ENCODE measurements around the gene NNT. TPM values are rescaled to one million over a fixed set of nuclear protein-coding genes. Genes with fewer than 3 reads are reported as not detected.
"Not testable (repeated sequence)": the region's sequence is repeated elsewhere in the genome, so short reads cannot be mapped to it uniquely, and the experiment has no call there.

NNT gene
- total and polyA plus RNA-seq, 5 donors from 2014 or later: 46.2 to 64.1 (median 49.6) TPM

DNA sequence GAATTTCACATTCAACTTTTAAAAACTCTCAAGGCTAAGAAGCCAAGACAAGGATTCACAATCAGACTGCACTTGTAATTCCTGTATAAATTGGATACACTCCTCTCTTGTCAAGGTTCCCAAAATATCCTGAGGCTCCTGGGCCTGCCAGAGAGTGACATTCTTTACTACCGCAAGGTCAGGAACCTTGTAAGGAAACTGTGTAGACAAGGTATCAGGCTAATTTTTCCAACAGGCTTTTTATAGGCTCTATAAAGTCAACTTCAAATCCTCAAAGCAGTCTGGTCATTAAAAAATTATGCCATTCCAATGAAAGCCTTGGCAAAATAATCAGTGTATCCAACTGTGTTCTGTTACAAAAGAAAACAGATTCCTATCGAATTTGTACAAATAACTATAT is 30.6 kb upstream of the NNT start:
- H3K36me3 Mint-ChIP-seq: peaks cover 17% of the 10 kb centered on the region
- DNase-seq (no peak), ATAC-seq (ENCODE audit: low read depth in 2 of 2) (no peak)
- H3K4me1 Mint-ChIP-seq: no peaks in the 10 kb centered on the region
- H3K9me3 Mint-ChIP-seq: no peaks in the 10 kb centered on the region
- H3K36me3 ChIP-seq (ENCODE audit: control insufficient read depth, insufficient read depth, low read length): peaks cover 3% of the 10 kb centered on the region
- no peak overlapping the region for H3K4me3 ChIP-seq (ENCODE audit: low read depth, low read length)
- H3K27ac Mint-ChIP-seq: no peak overlapping the region
- no peaks in the 10 kb centered on the region for H3K9me3 ChIP-seq (ENCODE audit: control insufficient read depth in 2 of 2, low read length in 2 of 2)
- no peaks in the 10 kb centered on the region for H3K4me1 ChIP-seq (ENCODE audit: control insufficient read depth, insufficient read depth, low read length, poor library complexity, severe bottlenecking)
- no peaks in the 10 kb centered on the region for H3K27me3 Mint-ChIP-seq
- H3K27me3 ChIP-seq (ENCODE audit: control insufficient read depth, insufficient read depth, low read length): no peaks in the 10 kb centered on the region
- H3K4me3 Mint-ChIP-seq: no peak overlapping the region
- no peak overlapping the region for H3K27ac ChIP-seq (ENCODE audit: insufficient read depth, low read length, poor library complexity, severe bottlenecking)

DNA sequence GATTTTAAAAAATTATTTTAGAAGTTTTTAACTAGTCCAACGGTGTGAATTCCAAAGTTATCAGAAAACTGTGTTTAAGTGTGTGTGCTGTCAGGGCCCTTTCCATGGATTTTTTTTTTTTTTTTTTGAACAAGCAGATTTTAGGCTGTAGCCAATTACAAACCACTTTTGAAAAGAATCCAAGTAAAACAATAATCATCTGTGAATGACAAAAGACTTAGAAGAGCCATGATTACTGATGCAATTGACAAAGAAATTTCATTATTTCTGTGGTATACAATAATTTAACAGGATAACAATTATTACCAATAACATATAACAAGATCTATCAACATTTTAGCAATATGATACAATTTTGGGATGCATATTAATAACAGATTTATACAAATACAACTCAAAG is 29.9 kb upstream of the NNT start:
- ATAC-seq (ENCODE audit: low read depth in 2 of 2): no peak
- Mint-ChIP-seq H3K27me3 (no peaks in the 10 kb centered on the region), H3K4me3 (no peak overlapping the region), H3K4me1 (no peaks in the 10 kb centered on the region), H3K36me3 (peaks cover 17% of the 10 kb centered on the region), H3K27ac (no peak overlapping the region), H3K9me3 (no peaks in the 10 kb centered on the region)
- peaks cover 3% of the 10 kb centered on the region for H3K36me3 ChIP-seq (ENCODE audit: control insufficient read depth, insufficient read depth, low read length)
- H3K27me3 ChIP-seq (ENCODE audit: control insufficient read depth, insufficient read depth, low read length): no peaks in the 10 kb centered on the region
- no peaks in the 10 kb centered on the region for H3K4me1 ChIP-seq (ENCODE audit: control insufficient read depth, insufficient read depth, low read length, poor library complexity, severe bottlenecking)
- no peak overlapping the region for H3K27ac ChIP-seq (ENCODE audit: insufficient read depth, low read length, poor library complexity, severe bottlenecking)
- no peak overlapping the region for H3K4me3 ChIP-seq (ENCODE audit: low read depth, low read length)
- no peaks in the 10 kb centered on the region for H3K9me3 ChIP-seq (ENCODE audit: control insufficient read depth in 2 of 2, low read length in 2 of 2)
- no peak for DNase-seq

DNA sequence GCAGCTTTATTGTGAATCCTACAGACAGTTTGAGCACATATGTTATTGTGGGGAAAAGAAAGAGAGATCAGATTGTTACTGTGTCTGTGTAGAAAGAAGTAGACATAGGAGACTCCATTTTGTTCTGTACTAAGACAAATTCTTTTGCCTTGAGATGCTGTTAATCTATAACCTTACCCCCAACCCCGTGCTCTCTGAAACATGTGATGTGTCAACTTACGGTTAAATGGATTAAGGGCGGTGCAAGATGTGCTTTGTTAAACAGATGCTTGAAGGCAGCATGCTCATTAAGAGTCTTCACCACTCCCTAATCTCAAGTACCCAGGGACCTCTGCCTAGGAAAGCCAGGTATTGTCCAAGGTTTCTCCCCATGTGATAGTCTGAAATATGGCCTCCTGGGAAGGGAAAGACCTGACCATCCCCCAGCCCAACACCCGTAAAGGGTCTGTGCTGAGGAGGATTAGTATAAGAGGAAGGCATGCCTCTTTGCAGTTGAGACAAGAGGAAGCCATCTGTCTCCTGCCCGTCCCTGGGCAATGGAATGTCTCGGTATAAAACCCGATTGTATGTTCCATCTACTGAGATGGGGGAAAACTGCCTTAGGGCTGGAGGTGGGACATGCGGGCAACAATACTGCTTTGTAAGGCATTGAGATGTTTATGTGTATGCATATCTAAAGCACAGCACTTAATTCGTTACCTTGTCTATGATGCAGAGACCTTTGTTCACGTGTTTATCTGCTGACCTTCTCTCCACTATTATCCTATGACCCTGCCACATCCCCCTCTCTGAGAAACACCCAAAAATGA is 22.4 kb upstream of the NNT start:
- ATAC-seq (ENCODE audit: low read depth in 2 of 2); H3K4me1 Mint-ChIP-seq; H3K9me3 Mint-ChIP-seq; H3K4me3 ChIP-seq (ENCODE audit: low read depth, low read length); H3K27me3 ChIP-seq (ENCODE audit: control insufficient read depth, insufficient read depth, low read length); H3K27me3 Mint-ChIP-seq; H3K4me3 Mint-ChIP-seq; H3K27ac Mint-ChIP-seq; H3K9me3 ChIP-seq (ENCODE audit: control insufficient read depth in 2 of 2, low read length in 2 of 2); DNase-seq; H3K27ac ChIP-seq (ENCODE audit: insufficient read depth, low read length, poor library complexity, severe bottlenecking); H3K4me1 ChIP-seq (ENCODE audit: control insufficient read depth, insufficient read depth, low read length, poor library complexity, severe bottlenecking): not testable (repeated sequence)
- H3K36me3 ChIP-seq (ENCODE audit: control insufficient read depth, insufficient read depth, low read length): peaks cover 11% of the 10 kb centered on the region
- H3K36me3 Mint-ChIP-seq: peaks cover 21% of the 10 kb centered on the region

DNA sequence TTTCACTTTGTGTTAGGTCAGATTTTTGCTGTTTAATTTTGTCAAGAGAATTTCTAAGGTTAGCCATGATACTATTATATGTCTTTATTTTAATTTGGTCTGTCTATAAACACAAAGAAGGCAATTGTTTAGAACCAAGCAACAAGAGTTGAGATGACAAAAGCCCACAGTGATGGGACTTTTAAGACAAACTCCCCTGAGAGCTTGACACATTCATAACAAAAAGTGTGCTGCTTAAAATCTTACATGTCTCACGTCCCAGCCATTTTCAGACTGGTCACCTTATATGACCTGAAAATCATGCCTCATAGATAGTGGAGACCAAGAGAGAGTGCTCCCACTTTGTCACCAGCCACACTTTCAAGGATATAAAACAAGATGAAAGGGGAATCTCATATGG is 21.6 kb upstream of the NNT start:
- Mint-ChIP-seq H3K36me3 (peaks cover 20% of the 10 kb centered on the region), H3K9me3 (no peaks in the 10 kb centered on the region), H3K27me3 (no peaks in the 10 kb centered on the region), H3K4me1 (peaks cover 0 to 5% (median 0%) of the 10 kb centered on the region in 4 donors), H3K27ac (no peak overlapping the region), H3K4me3 (no peak overlapping the region)
- no peaks in the 10 kb centered on the region for H3K9me3 ChIP-seq (ENCODE audit: control insufficient read depth in 2 of 2, low read length in 2 of 2)
- H3K4me1 ChIP-seq (ENCODE audit: control insufficient read depth, insufficient read depth, low read length, poor library complexity, severe bottlenecking): no peaks in the 10 kb centered on the region
- ATAC-seq (ENCODE audit: low read depth in 2 of 2): no peak
- peaks cover 11% of the 10 kb centered on the region for H3K36me3 ChIP-seq (ENCODE audit: control insufficient read depth, insufficient read depth, low read length)
- no peak for DNase-seq
- H3K4me3 ChIP-seq (ENCODE audit: low read depth, low read length): no peak overlapping the region
- no peaks in the 10 kb centered on the region for H3K27me3 ChIP-seq (ENCODE audit: control insufficient read depth, insufficient read depth, low read length)
- no peak overlapping the region for H3K27ac ChIP-seq (ENCODE audit: insufficient read depth, low read length, poor library complexity, severe bottlenecking)

DNA sequence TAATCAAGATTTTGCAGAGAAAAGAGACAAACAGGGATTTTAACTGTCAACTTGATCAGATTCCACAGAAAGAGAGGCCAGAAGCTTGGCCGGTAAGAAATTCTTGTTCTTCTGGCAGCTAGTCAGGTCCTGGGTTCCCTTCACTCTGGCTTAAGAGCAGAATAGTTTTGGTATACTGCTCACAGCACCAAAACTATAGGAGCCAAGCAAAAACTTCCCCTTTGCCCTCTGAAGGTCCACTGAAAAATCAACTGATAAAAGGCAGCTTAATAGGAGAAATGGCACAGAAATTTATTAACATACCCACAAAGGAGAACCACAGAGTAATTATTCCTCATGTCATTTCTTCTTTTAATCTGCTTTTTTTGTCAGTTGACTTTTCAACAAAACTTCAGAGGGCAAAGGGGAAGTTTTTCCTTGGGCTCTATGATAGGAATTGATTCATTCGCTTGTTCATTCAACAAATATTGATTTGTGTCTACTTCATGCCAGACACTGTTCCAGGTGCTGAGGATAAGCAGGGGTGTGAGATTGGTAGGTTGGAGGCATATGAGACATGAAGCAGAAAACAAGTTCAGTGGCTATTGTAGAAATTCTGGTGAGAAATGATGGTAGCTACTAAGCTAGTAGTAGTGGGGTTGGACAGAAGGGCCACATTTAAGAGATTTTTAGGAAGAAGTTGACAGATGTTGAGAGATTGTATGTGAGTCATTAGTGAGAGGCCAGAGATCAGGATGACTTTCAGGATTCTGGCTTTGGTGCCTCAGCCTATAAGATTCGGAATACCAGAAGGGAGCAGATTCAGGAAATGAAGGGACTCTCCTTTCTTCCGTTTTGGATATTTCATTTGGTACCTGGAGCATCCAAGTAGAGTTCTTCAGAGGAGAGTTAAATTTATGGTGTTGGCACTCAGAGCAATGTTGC is 20.6 kb upstream of the NNT start:
- no peak for DNase-seq
- Histone ChIP-seq H3K27ac (ENCODE audit: insufficient read depth, low read length, poor library complexity, severe bottlenecking) (no peak overlapping the region), H3K4me1 (ENCODE audit: control insufficient read depth, insufficient read depth, low read length, poor library complexity, severe bottlenecking) (no peaks in the 10 kb centered on the region), H3K9me3 (ENCODE audit: control insufficient read depth in 2 of 2, low read length in 2 of 2) (no peaks in the 10 kb centered on the region), H3K36me3 (ENCODE audit: control insufficient read depth, insufficient read depth, low read length) (peaks cover 8% of the 10 kb centered on the region), H3K4me3 (ENCODE audit: low read depth, low read length) (no peak overlapping the region), H3K27me3 (ENCODE audit: control insufficient read depth, insufficient read depth, low read length) (no peaks in the 10 kb centered on the region)
- ATAC-seq (ENCODE audit: low read depth in 2 of 2): no peak
- Mint-ChIP-seq H3K27ac (peak overlapping the region in 2 of 3 donors; percentile 1 to 8), H3K36me3 (peaks cover 22% of the 10 kb centered on the region), H3K9me3 (no peaks in the 10 kb centered on the region), H3K27me3 (no peaks in the 10 kb centered on the region), H3K4me3 (no peak overlapping the region), H3K4me1 (peaks cover 0 to 5% (median 0%) of the 10 kb centered on the region in 4 donors)

DNA sequence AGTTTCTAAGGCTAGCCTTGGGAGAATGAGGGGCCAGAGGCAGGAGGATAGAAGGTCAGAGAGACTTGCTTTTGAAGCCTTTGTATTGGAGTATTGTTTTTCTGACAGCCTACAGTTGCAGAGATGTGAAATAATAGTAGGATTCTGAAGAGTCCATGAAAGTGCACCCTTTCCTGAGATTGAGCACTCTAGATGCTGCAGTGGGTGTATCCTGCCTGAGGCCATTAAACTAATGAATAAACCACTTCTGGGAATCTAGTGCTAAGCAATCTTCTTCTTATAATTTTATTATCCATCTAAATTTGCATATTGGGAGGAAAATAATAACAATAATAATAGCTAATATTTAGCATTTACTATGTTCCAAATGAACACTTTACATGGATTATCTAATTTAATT is 19.3 kb upstream of the NNT start:
- H3K4me1 ChIP-seq (ENCODE audit: control insufficient read depth, insufficient read depth, low read length, poor library complexity, severe bottlenecking): no peaks in the 10 kb centered on the region
- no peak overlapping the region for H3K27ac ChIP-seq (ENCODE audit: insufficient read depth, low read length, poor library complexity, severe bottlenecking)
- H3K4me3 ChIP-seq (ENCODE audit: low read depth, low read length): no peak overlapping the region
- no peaks in the 10 kb centered on the region for H3K27me3 ChIP-seq (ENCODE audit: control insufficient read depth, insufficient read depth, low read length)
- no peaks in the 10 kb centered on the region for H3K9me3 Mint-ChIP-seq
- DNase-seq: no peak
- H3K27me3 Mint-ChIP-seq: no peaks in the 10 kb centered on the region
- H3K4me3 Mint-ChIP-seq: no peak overlapping the region
- no peak overlapping the region for H3K27ac Mint-ChIP-seq
- H3K36me3 Mint-ChIP-seq: peaks cover 26% of the 10 kb centered on the region
- ATAC-seq (ENCODE audit: low read depth in 2 of 2): no peak
- H3K36me3 ChIP-seq (ENCODE audit: control insufficient read depth, insufficient read depth, low read length): peaks cover 8% of the 10 kb centered on the region
- peaks cover 0 to 5% (median 0%) of the 10 kb centered on the region in 4 donors for H3K4me1 Mint-ChIP-seq
- no peaks in the 10 kb centered on the region for H3K9me3 ChIP-seq (ENCODE audit: control insufficient read depth in 2 of 2, low read length in 2 of 2)

DNA sequence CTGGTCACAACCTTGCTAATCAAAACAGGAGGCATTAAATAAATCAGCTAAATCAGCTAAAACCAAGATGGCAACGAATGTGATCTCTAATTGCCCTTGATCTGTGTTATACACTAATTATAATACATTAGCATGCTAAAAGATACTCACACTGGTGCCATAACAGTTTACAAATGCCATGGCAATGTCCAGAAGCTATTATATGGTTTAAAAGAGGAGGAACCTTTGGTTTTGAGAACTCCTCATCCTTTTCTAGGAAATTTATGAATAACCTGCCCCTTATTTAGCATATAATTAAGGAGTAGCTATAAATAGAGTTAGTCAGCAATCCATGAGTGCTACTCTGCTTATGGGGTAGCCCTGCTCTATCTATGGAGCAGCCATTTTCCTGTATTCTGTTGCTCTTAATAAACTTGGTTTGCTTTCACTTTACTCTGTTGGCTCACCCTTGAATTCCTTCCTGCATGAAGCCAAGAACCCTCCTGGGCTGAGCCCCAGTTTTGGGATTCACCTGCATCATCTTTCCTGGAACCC is 18.7 kb upstream of the NNT start:
- H3K27me3 ChIP-seq (ENCODE audit: control insufficient read depth, insufficient read depth, low read length): no peaks in the 10 kb centered on the region
- H3K4me3 Mint-ChIP-seq: no peak overlapping the region
- no peak overlapping the region for H3K4me3 ChIP-seq (ENCODE audit: low read depth, low read length)
- peaks cover 8% of the 10 kb centered on the region for H3K36me3 ChIP-seq (ENCODE audit: control insufficient read depth, insufficient read depth, low read length)
- H3K4me1 Mint-ChIP-seq: peaks cover 0 to 5% (median 0%) of the 10 kb centered on the region in 4 donors
- no peaks in the 10 kb centered on the region for H3K27me3 Mint-ChIP-seq
- no peaks in the 10 kb centered on the region for H3K4me1 ChIP-seq (ENCODE audit: control insufficient read depth, insufficient read depth, low read length, poor library complexity, severe bottlenecking)
- H3K36me3 Mint-ChIP-seq: peaks cover 26% of the 10 kb centered on the region
- H3K27ac ChIP-seq (ENCODE audit: insufficient read depth, low read length, poor library complexity, severe bottlenecking): no peak overlapping the region
- H3K27ac Mint-ChIP-seq: no peak overlapping the region
- H3K9me3 ChIP-seq (ENCODE audit: control insufficient read depth in 2 of 2, low read length in 2 of 2): no peaks in the 10 kb centered on the region
- ATAC-seq (ENCODE audit: low read depth in 2 of 2) (no peak), DNase-seq (no peak)
- H3K9me3 Mint-ChIP-seq: no peaks in the 10 kb centered on the region
